GM12891 (cell line): ENCODE data around the gene ART3. TPM values are rescaled to one million over a fixed set of nuclear protein-coding genes. Genes with fewer than 3 reads are reported as not detected.
"Not testable (repeated sequence)": the region's sequence is repeated elsewhere in the genome, so short reads cannot be mapped to it uniquely, and the experiment has no call there.

Experiments
- DNase-seq: peaks from one replicate; pipeline ENCODE4 v3.0.0; 2011; ENCODE audit warnings: low spot score; ENCODE audit not compliant: insufficient read length
- FAIRE-seq: peaks from 2 replicates; lab custom pipeline; 2011; peaks lifted over from hg19 to GRCh38; lab: Jason Lieb, UNC
- PAX5 ChIP-seq: IDR thresholded peaks from 2 replicates; pipeline ENCODE4 v1.6.1; 2011; ENCODE audit warnings: low read length, moderate library complexity, mild to moderate bottlenecking; ENCODE audit not compliant: insufficient read depth, severe bottlenecking
- POLR2A ChIP-seq: IDR thresholded peaks from 2 replicates; pipeline ENCODE4 v1.6.1; 2011; ENCODE audit warnings: low read depth, low read length, control low read depth
- POLR2AphosphoS5 ChIP-seq: IDR thresholded peaks from 2 replicates; pipeline ENCODE4 v1.6.1; 2011; ENCODE audit warnings: low read depth, low read length, control low read depth
- POU2F2 ChIP-seq: IDR thresholded peaks from 2 replicates; pipeline ENCODE4 v1.6.1; 2011; ENCODE audit warnings: low read depth, mild to moderate bottlenecking, control low read depth, low read length, moderate library complexity
- SPI1 ChIP-seq: IDR thresholded peaks from 2 replicates; pipeline ENCODE4 v1.6.1; 2011; ENCODE audit warnings: low read depth, low read length, control low read depth
- TAF1 ChIP-seq: IDR thresholded peaks from 2 replicates; pipeline ENCODE4 v1.6.1; 2011; ENCODE audit warnings: low read depth, low read length, control low read depth
- polyA plus RNA-seq: library from polyadenylated mRNA; unstranded; fragments of >200 nt; gene quantifications from one replicate; pipeline ENCODE4 v1.2.1, GENCODE V29; 2012; ENCODE audit warnings: low read depth, missing spikeins, inconsistent platforms; ENCODE audit not compliant: missing spikeins

The ART3 gene, protein sequence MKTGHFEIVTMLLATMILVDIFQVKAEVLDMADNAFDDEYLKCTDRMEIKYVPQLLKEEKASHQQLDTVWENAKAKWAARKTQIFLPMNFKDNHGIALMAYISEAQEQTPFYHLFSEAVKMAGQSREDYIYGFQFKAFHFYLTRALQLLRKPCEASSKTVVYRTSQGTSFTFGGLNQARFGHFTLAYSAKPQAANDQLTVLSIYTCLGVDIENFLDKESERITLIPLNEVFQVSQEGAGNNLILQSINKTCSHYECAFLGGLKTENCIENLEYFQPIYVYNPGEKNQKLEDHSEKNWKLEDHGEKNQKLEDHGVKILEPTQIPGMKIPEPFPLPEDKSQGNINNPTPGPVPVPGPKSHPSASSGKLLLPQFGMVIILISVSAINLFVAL
- not detected for polyA plus RNA-seq

DNA sequence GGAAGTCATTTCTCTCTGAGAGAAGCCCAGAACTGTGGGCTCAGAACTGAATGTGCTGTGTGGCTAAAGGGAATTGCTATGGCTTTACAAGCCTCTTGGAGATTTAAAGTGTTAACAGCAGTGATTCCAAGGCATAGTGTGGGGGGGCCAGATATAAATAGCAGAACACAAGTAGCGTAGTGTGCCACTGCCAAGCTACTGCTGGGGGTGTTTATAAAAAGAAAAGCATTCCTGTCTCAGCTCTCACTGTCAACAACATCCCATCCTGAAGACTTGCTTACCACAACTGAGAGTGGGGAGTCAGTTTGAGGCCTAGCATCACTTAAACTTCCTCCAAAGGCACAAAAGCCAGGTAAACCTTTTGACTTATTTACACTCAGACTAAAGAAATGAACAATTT is at the start of gene ART3:
TSS of gene ART3 (plus strand) at position 242 of the 400 bp plus-strand sequence. CDS start 1,181 bp downstream, outside the sequence.
- FAIRE-seq: no peak
- TF ChIP-seq PAX5 (no peak), SPI1 (no peak), POLR2AphosphoS5 (no peak), POLR2A (no peak), POU2F2 (no peak), TAF1 (no peak)
- DNase-seq: no peak

DNA sequence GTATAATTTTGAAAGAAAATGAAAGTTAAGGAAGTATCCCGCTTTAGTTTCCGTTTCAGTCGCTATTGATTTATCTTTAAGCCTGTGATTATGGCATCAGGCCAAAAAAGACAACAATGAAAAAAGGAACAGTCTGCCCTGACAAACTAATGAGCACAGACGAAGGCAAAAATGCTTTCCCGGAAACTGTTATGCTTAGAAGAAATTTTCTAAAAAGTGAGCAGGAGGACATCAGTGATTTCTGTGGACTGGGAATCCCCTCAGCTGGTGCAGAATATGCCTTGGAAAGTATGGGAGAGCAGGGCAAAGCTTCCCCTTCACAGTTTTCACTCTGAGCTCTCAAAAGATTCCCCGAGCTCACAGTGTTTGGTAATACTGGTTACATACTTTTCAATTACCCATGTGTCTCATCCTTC is 46.2 kb upstream of the ART3 start:
- FAIRE-seq: no peak
- TF ChIP-seq POLR2AphosphoS5: no peak

DNA sequence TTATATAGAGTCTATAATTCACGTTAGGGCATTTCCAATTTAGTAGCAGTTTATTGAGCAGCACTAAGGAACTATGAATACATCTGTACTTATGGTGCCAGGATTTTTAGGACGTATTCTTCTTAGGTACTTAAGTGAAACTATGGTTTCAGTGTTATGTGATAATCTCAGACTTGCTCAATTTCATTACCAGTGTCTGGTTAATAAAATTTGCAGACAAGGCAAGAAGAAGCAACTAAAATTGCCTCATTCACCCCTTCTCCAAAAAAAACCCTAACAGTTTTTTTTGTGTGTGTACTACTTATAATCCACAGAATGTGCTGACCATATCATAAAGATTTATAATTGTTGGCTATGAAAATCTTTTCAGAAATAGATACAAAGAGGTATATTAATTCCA is 45.2 kb upstream of the ART3 start:
- TF ChIP-seq POLR2A: no peak
- no peak for TF ChIP-seq POLR2AphosphoS5
- no peak for TF ChIP-seq SPI1
- TF ChIP-seq PAX5: no peak
- TF ChIP-seq POU2F2: no peak
- TF ChIP-seq TAF1: no peak
- no peak for FAIRE-seq
- no peak for DNase-seq

More for the DNA sequence above, 46.2 kb upstream of the ART3 start:
- no peak for DNase-seq

DNA sequence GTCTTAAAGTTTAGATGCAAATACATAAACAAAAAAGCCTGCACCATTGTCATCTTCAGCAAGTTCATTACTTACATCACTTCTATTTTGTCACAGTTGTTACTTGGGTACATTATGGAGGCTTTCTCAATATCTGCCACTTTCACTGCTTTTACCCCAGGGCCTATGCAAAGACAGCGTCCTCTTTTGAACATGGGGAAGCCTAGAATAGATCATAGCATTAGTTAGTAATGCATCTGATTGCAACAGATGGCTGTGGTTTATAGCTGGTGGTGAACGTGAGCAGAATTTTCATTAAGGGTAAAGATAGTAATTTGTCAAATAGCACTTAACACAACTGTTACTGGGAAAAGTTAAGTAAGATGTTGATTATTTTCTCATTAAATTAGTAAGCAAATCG is 39.4 kb upstream of the ART3 start:
- TF ChIP-seq POLR2AphosphoS5 (no peak), SPI1 (no peak), PAX5 (no peak), POU2F2 (no peak), TAF1 (no peak), POLR2A (no peak)
- DNase-seq (no peak), FAIRE-seq (no peak)

DNA sequence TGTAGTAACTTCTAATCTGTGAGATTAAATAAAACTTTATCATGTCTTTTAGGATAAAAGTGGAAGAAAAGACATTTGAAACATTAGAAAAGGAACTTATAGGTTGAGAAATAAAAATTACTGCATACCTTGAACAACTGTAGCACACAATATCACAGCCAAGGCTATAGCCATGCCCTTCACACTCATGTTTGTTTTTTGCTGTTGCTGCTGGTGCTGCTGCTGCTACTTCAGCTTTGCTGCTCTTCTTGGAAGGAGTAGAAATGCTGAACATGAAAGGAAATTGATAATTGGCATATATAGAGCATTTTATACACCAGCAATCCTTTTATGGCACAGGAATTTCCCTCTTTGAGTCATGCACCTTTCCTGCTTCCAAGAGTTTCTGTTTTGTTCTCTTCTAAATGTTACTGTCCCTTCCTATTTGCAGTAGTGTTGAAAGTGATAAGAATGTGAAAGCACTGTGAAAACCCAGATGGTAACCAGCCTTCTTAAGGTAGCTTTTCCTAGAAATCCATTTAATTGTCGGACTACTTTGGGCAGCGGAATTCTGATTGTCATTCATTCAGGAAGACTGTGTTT is 38.6 kb upstream of the ART3 start, which contains the start of gene CXCL11:
TSS of gene CXCL11 (minus strand) at position 272 of the 582 bp plus-strand sequence. CDS start at position 189, 83 bp downstream.
- FAIRE-seq (no peak), DNase-seq (no peak)
- TF ChIP-seq POU2F2 (no peak), POLR2AphosphoS5 (no peak), TAF1 (no peak), PAX5 (no peak), SPI1 (no peak), POLR2A (no peak)

DNA sequence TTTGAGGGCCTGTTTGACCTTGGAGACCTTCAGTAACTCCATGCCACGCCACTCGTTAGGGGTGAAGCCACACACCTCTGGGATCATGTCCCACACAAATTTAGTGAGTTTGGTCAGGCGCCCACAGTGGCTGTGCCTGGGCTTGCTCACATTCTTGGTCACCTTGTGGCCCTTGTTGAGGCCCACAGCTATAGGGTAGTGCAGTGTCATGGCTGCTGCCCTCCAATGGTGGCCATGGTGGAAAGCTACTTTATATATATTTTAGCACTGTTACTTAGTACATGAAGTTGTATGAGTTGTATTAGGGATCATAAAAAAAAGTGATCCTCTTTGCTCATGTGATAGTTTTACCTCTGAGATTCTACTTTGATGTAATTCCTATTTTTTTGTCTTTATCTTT is 37.7 kb upstream of the ART3 start:
- DNase-seq (no peak), FAIRE-seq (no peak)
- no peak for TF ChIP-seq PAX5
- TF ChIP-seq POLR2AphosphoS5: no peak
- TF ChIP-seq TAF1: no peak

DNA sequence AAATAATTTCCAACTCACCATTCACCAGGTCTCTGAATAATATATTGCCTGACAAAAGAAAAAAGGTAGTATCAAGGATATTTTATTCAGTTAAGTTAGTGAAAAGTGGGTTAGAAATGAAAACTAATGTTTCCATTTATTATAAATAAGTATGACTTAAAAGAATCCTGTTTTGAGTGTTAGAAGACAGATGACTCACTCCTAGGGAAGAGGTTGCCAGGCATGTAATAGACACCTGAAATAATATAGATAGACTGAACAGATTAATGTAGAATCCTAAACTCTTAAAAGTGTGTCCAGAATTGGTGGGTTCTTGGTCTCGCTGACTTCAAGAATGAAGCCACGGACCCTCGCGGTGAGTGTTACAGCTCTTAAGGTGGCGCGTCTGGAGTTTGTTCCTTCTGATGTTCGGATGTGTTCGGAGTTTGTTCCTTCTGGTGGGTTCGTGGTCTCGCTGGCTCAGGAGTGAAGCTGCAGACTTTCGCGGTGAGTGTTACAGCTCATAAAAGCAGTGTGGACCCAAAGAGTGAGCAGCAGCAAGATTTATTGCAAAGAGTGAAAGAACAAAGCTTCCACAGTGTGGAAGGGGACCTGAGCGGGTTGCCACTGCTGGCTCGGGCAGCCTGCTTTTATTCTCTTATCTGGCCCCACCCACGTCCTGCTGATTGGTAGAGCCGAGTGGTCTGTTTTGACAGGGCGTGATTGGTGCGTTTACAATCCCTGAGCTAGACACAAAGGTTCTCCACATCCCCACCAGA is 32.1 kb upstream of the ART3 start:
- DNase-seq, FAIRE-seq: not testable (repeated sequence)

DNA sequence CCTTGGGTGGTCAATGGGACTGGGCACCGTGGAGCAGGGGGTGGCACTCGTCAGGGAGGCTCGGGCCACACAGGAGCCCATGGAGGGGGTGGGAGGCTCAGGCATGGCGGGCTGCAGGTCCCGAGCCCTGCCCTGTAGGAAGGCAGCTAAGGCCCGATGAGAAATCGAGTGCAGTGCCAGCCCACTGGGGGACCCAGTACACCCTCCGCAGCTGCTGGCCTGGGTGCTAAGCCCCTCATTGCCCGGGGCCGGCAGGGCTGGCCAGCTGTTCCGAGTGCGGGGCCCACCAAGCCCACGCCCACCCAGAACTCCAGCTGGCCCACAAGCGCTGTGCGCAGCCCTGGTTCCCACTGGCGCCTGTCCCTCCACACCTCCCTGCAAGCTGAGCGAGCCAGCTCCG is 31.2 kb upstream of the ART3 start:
- not testable (repeated sequence) for DNase-seq, FAIRE-seq

DNA sequence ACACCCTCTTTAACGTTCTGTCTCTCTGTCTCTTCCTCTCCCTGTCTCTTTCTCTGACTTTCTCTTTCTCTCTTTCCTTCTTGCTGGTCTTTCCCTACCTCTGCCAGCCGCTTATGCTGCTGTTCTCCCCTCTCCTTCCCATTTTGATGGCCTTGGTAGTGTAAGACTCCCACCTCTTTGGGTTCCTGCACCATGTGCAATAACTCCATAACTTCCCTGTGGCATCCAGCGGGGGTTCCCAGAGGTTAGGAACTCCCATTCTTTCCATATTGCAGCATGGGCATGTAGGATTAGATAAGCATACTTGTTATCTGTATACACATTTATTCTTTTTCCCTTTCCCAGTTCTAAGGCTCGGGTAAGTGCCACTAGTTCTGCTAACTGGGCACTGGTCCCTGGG is 29.8 kb upstream of the ART3 start:
- not testable (repeated sequence) for DNase-seq, FAIRE-seq

DNA sequence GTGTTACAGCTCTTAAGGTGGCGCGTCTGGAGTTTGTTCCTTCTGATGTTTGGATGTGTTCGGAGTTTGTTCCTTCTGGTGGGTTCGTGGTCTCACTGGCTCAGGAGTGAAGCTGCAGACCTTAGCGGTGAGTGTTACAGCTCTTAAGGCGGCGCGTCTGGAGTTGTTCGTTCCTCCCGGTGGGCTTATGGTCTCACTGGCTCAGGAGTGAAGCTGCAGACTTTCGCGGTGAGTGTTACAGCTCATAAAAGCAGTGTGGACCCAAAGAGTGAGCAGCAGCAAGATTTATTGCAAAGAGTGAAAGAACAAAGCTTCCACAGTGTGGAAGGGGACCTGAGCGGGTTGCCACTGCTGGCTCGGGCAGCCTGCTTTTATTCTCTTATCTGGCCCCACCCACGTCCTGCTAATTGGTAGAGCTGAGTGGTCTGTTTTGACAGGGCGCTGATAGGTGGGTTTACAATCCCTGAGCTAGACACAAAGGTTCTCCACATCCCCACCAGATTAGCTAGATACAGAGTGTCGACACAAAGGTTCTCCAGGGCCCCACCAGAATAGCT is 24.6 kb upstream of the ART3 start:
- not testable (repeated sequence) for FAIRE-seq

DNA sequence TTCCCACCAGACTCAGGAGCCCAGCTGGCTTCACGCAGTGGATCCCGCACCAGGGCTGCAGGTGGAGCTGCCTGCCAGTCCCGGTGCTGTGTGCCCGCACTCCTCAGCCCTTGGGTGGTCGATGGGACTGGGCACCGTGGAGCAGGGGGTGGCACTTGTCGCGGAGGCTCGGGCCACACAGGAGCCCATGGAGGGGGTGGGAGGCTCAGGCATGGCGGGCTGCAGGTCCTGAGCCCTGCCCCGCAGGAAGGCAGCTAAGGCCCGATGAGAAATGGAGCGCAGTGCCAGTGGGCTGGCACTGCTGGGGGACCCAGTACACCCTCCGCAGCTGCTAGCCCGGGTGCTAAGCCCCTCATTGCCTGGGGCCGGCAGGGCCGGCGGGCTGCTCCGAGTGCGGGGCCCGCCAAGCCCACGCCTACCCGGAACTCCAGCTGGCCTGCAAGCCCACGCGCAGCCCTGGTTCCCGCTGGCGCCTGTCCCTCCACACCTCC is 23.9 kb upstream of the ART3 start:
- FAIRE-seq, DNase-seq: not testable (repeated sequence)

More for the DNA sequence above, 24.6 kb upstream of the ART3 start:
- not testable (repeated sequence) for DNase-seq
